Kidney (tissue), 14 donors: Measurements from ENCODE around the gene LIN28A. TPM values are rescaled to one million over a fixed set of nuclear protein-coding genes. Genes with fewer than 3 reads are reported as not detected.

ENCODE experiments used
- DNase-seq, 5 donors: peaks; one replicate each; pipeline ENCODE4 v3.0.0-alpha.2; 2013 to 2020
- FAIRE-seq: peaks from 2 replicates; lab custom pipeline; 2012; peaks lifted over from hg19 to GRCh38; lab: Jason Lieb, UNC
- H3K27ac ChIP-seq, 2 donors: one replicate each; pipeline ENCODE4 v1.7.0; 2013; ENCODE audit warnings: low read depth in 2 of 2, low read length in 2 of 2, inconsistent platforms in 1 of 2
- H3K27me3 ChIP-seq: one replicate; pipeline ENCODE4 v1.7.1; 2013; ENCODE audit warnings: low read length, inconsistent platforms; ENCODE audit not compliant: control insufficient read depth, insufficient read depth
- H3K36me3 ChIP-seq, 3 donors: one replicate each; pipeline versions ENCODE4 v1.7.0 to v1.7.1; 2013; ENCODE audit warnings: low read length in 3 of 3, control low read depth in 1 of 3, inconsistent platforms in 1 of 3; ENCODE audit not compliant: insufficient read depth in 3 of 3, control insufficient read depth in 2 of 3
- H3K4me1 ChIP-seq, 3 donors: one replicate each; pipeline versions ENCODE4 v1.7.0 to v1.7.1; 2013; ENCODE audit warnings: low read length in 3 of 3, inconsistent platforms in 1 of 3, low read depth in 1 of 3; ENCODE audit not compliant: control insufficient read depth in 2 of 3, insufficient read depth in 2 of 3
- H3K4me3 ChIP-seq, 3 donors: one replicate each; pipeline versions ENCODE4 v1.7.0 to v1.8.1; 2013; ENCODE audit warnings: low read length in 3 of 3, control low read depth in 1 of 3, inconsistent platforms in 1 of 3
- H3K9ac ChIP-seq, 3 donors: one replicate each; pipeline versions ENCODE4 v1.7.0 to v1.7.1; 2013; ENCODE audit warnings: low read length in 3 of 3, control low read depth in 1 of 3, inconsistent platforms in 1 of 3
- H3K9me3 ChIP-seq, 3 donors: one replicate each; pipeline versions ENCODE4 v1.7.0 to v1.7.1; 2013; ENCODE audit warnings: low read length in 3 of 3, control low read depth in 1 of 3, inconsistent platforms in 1 of 3; ENCODE audit not compliant: control insufficient read depth in 2 of 3, insufficient read depth in 1 of 3
- CTCF ChIP-seq: IDR thresholded peaks from 3 replicates; pipeline ENCODE4 v1.5.1; 2012; ENCODE audit warnings: mild to moderate bottlenecking, moderate library complexity, borderline replicate concordance; ENCODE audit not compliant: insufficient read depth; ENCODE audit errors: extremely low read depth
- intact Hi-C: fragments of 100-400 bp; cut with DNase I; formaldehyde crosslinking; loops from one replicate; pipeline ENCODE4 v1.11.1; 2022
- polyA plus RNA-seq: library from polyadenylated mRNA; stranded (reverse); fragments of 350-450 nt; fragmentation: Illumina TruSeq; extraction: RNeasy Lipid Tissue Mini Kit (QIAGEN cat#74804); gene quantifications from one replicate; pipeline ENCODE4 v1.2.3, GENCODE V29; 2014; ENCODE audit warnings: low read depth, low replicate concordance; ENCODE audit not compliant: insufficient read depth
- total RNA-seq: library from RNA; stranded (reverse); fragmentation: NEBNext Ultra II Directional; extraction: Animal tissue kit (Norgen Biotek cat#: 25700); gene quantifications from one replicate; pipeline ENCODE4 v1.2.1, GENCODE V29; 2021
- donor health status: control.
- donor health status: control.
- donor health status: control.
- donor health status: control.
- donor health status: control.
- donor health status: DM: yes; HTN: yes; CAD: no.
- donor health status: Normal renal cell carcinoma (clear cell type).

LIN28A gene
- total and polyA plus RNA-seq, 2 donors from 2014 or later: not detected

- Histone ChIP-seq H3K27ac (no peak overlapping the region), H3K4me1 (no peaks in the 10 kb centered on the region), H3K4me3 (no peak overlapping the region), H3K36me3 (peaks cover 10 to 56% (median 40%) of the 10 kb centered on the region in 3 donors), H3K27me3 (no peaks in the 10 kb centered on the region), H3K9ac (no peak overlapping the region), H3K9me3 (no peaks in the 10 kb centered on the region)
- FAIRE-seq: no peak
- intact Hi-C loops: no loop called here
- TF ChIP-seq CTCF: no peak
- DNase-seq: no peak
Measured at GRCh38 chr1:26440259-26440658, 29.6 kb downstream of the LIN28A start.

GRCh38 chr1:26449868-26450267, 39.3 kb downstream of the LIN28A start:
- no peaks in the 10 kb centered on the region for H3K4me1 ChIP-seq
- no peak for TF ChIP-seq CTCF
- no peak for FAIRE-seq
- intact Hi-C loops: no loop called here
- peaks cover 3 to 26% (median 14%) of the 10 kb centered on the region in 3 donors for H3K36me3 ChIP-seq
- H3K27me3 ChIP-seq: no peaks in the 10 kb centered on the region
- H3K4me3 ChIP-seq: no peak overlapping the region
- H3K9ac ChIP-seq: no peak overlapping the region
- DNase-seq: no peak
- no peaks in the 10 kb centered on the region for H3K9me3 ChIP-seq
- no peak overlapping the region for H3K27ac ChIP-seq

DNA sequence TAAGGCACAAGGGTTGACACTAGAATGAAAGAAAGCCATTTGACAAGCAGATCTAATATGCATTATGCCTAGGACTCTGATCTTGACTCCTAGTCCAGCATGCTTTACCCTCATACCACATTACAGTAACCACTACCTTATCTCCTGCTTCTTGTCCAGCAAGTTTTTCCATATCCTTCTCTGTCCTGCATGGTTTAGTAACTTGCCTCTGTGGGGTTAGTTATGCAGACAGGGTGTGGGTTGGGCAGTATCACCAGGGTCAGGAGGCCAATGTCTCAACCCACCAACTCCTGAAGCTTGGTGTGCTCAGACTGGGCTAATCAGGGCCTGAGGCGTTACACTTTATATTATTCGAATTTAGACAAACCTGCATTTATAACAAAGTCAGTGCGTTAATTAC, 40.3 kb downstream of the LIN28A start:
- no peak for DNase-seq
- no peak overlapping the region for H3K9ac ChIP-seq
- H3K27me3 ChIP-seq: no peaks in the 10 kb centered on the region
- no peak overlapping the region for H3K27ac ChIP-seq
- intact Hi-C loops: no loop called here
- no peak for TF ChIP-seq CTCF
- H3K36me3 ChIP-seq: peaks cover 3 to 25% (median 11%) of the 10 kb centered on the region in 3 donors
- no peak for FAIRE-seq
- H3K9me3 ChIP-seq: no peaks in the 10 kb centered on the region
- no peak overlapping the region for H3K4me3 ChIP-seq
- H3K4me1 ChIP-seq: no peaks in the 10 kb centered on the region
